Lower leg skin (tissue), 4 donors: ENCODE measurements around the gene BCAS4. TPM values are rescaled to one million over a fixed set of nuclear protein-coding genes. Genes with fewer than 3 reads are reported as not detected.

ENCODE experiments used
- DNase-seq, 2 donors: peaks; one replicate each; pipeline ENCODE4 v3.0.0-alpha.2; 2019; ENCODE audit warnings: low spot score in 2 of 2
- H3K4me3 ChIP-seq: fragments of 200-600 bp; sonication (generic); 2 replicates; pipeline ENCODE4 v1.5.1; 2017; ENCODE audit warnings: mild to moderate bottlenecking, low read depth; ENCODE audit not compliant: poor library complexity, severe bottlenecking
- POLR2A ChIP-seq, 2 donors: fragments of 450-650 bp; IDR thresholded peaks; one replicate each; pipeline ENCODE4 v1.6.1; 2016 to 2017; ENCODE audit warnings: antibody characterized with exemption in 2 of 2, mild to moderate bottlenecking in 1 of 2, moderate library complexity in 1 of 2
- WGBS, 2 donors: methylation state at CpG; one replicate each; pipeline ENCODE4 v1.1.5; 2018; 5-methylcytosine and 5-hydroxymethylcytosine counted together
- intact Hi-C: fragments of 100-400 bp; cut with DNase I; formaldehyde crosslinking; loops from one replicate; pipeline ENCODE4 v1.15.0; 2023; ENCODE audit warnings: low total_unique reads
- total RNA-seq, 4 donors: library from RNA; depleted of rRNA; stranded (reverse); fragments of >200 nt; gene quantifications; one replicate each; pipeline ENCODE4 v1.1.0, GENCODE V29; 2016
- TF ChIP-seq, protein P1 (sequence below), 3 donors: fragments of 450-650 bp; IDR thresholded peaks; one replicate each; pipeline ENCODE4 v1.5.1; 2016; ENCODE audit warnings: antibody characterized with exemption in 3 of 3, mild to moderate bottlenecking in 3 of 3, moderate library complexity in 2 of 3

BCAS4 gene
- total RNA-seq, 4 donors from 2014 or later: 1.3 to 7.7 (median 3.5) TPM

DNA sequence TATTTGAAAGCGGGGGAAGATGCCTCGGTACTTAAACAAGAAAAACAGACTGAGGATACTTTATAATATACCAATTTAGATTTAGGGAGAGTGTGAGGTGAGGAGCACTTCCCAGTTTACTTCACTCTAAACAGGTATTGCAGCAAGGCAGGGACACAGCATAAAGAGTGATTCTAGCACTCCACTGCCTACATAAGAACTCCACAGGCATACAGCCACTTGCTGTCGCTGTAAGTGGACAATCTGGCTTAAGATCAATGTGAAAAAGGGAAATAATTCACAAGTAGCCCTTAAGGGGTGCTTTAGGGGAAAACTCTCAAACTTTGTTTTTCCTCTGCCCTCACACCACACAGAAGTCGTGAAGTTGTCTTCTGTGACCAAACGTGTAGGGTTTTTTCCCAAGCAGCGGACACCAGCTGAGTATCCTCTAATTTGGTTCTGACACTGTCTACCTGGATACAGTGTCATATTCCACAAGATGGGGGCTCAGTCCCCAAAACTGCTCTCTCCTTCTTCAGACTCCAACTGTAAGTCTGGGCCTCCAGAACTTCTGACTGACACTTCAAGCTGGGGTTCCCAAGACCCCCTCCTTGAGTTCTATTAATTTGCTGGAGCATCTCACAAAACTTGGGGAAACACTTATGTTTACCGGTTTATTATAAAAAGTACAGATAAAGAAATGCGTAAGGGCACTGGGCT lies 127.1 kb downstream of the BCAS4 start:
- no peak for TF ChIP-seq POLR2A (IDR thresholded peaks at IDR 0.05)
- TF ChIP-seq, protein P1, sequence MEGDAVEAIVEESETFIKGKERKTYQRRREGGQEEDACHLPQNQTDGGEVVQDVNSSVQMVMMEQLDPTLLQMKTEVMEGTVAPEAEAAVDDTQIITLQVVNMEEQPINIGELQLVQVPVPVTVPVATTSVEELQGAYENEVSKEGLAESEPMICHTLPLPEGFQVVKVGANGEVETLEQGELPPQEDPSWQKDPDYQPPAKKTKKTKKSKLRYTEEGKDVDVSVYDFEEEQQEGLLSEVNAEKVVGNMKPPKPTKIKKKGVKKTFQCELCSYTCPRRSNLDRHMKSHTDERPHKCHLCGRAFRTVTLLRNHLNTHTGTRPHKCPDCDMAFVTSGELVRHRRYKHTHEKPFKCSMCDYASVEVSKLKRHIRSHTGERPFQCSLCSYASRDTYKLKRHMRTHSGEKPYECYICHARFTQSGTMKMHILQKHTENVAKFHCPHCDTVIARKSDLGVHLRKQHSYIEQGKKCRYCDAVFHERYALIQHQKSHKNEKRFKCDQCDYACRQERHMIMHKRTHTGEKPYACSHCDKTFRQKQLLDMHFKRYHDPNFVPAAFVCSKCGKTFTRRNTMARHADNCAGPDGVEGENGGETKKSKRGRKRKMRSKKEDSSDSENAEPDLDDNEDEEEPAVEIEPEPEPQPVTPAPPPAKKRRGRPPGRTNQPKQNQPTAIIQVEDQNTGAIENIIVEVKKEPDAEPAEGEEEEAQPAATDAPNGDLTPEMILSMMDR (IDR thresholded peaks at IDR 0.05): no peak
- intact Hi-C loops: loop anchor here (10.0 kb wide), 1 partner anchor 127 kb away; the partner anchor contains the start of gene BCAS4
- no peak overlapping the region for H3K4me3 ChIP-seq
- DNase-seq: no peak
- 70 to 74% methylated on average over 8 of the region's 8 CpGs for WGBS, 2 donors

DNA sequence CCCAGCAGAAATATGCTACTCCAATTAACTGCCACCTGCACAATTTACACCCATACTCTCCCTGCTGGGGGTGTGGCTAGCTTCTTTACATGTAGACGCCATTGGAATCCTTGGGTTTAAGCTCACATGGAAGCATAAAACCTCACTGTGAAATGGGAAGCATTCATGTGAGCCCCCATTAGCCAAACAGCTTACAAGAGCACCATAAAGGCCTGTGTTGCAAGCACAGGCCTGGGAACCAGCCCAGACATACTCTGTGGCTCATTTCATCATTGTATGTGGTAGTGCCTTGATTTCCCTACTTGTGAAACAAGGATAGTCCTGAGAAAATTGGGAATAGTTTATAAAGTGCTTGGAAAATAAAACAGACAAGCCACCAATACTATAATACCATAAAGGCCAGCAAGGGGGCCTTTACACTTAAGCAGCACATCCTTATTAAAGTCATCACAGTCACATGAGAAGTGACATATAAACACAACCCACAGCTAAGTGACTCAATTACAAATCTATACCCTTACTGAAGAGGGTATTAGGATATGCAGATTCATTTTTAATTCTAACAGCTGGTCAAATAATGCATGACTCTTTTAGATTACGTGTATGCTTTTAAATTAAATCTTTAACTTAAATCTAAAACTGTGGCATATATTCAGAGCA lies 129.5 kb downstream of the BCAS4 start:
- 50 to 51% methylated on average over 2 of the region's 2 CpGs for WGBS, 2 donors

DNA sequence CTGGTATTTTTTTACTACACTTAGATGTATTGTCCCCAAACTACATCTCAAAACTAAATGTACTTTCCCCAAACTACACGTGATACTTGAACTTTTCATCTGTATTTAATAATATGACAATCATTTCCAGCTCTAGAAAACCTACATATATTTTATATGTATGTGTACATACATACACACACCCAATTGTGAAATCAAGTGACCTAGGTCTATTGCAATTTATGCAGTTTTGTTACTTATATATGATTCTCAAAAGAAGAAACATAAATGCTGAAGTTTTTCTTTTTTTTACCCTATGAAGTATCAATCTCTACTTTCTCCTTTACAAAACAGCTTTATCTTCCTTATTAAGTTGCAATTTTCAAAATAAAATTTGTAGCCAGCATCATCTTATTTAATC lies 131.7 kb downstream of the BCAS4 start:
- intact Hi-C loops: loop anchor here (10.0 kb wide), 1 partner anchor 132 kb away; the partner anchor contains the start of gene BCAS4
- TF ChIP-seq, protein P1 (IDR thresholded peaks at IDR 0.05): no peak
- no peak for TF ChIP-seq POLR2A (IDR thresholded peaks at IDR 0.05)
- DNase-seq: no peak
- 35 to 47% methylated on average over 1 of the region's 1 CpG for WGBS, 2 donors
- H3K4me3 ChIP-seq: no peak overlapping the region

More for the DNA sequence above, 129.5 kb downstream of the BCAS4 start:
- TF ChIP-seq POLR2A (IDR thresholded peaks at IDR 0.05): no peak
- H3K4me3 ChIP-seq: no peak overlapping the region
- intact Hi-C loops: loop anchor here (10.0 kb wide), 1 partner anchor 130 kb away; the partner anchor contains the start of gene BCAS4
- DNase-seq: no peak

Other genes starting within 250 kb of the BCAS4 start
- 10 to 100 TPM in 1 of 4 donors, 1 to 10 TPM in 3; 1.8 to 12.7 (median 4.9) TPM for gene RIPOR3, start 103.5 kb upstream of the BCAS4 start, total RNA-seq
- gene PARD6B, start 63.5 kb upstream of the BCAS4 start, total RNA-seq: 10 to 100 TPM; 10.5 to 11.8 (median 10.9) TPM
- gene ADNP, start 136.4 kb downstream of the BCAS4 start, total RNA-seq: 10 to 100 TPM; 46.9 to 64.0 (median 53.3) TPM
- 10 to 100 TPM; 38.8 to 79.6 (median 49.7) TPM for gene DPM1, start 163.5 kb downstream of the BCAS4 start, total RNA-seq
- gene MOCS3, start 163.8 kb downstream of the BCAS4 start, total RNA-seq: 1 to 10 TPM; 5.8 to 8.0 (median 6.8) TPM
- gene KCNG1, start 228.0 kb downstream of the BCAS4 start, total RNA-seq: 1 to 10 TPM in 2 of 4 donors, under 1 TPM in 1, not detected in 1; 0.54 to 2.4 (median 1.6) TPM